SKM-1 (cell line): Measurements from ENCODE around the gene PADI3.
A peak's percentile ranks its signal among the peaks of the same experiment; 100 is the strongest.

Experiments
- DNase-seq: peaks from one replicate; lab custom pipeline; 2025; ENCODE audit not compliant: unreplicated experiment; lab: John Stamatoyannopoulos, UW

The PADI3 gene

DNA sequence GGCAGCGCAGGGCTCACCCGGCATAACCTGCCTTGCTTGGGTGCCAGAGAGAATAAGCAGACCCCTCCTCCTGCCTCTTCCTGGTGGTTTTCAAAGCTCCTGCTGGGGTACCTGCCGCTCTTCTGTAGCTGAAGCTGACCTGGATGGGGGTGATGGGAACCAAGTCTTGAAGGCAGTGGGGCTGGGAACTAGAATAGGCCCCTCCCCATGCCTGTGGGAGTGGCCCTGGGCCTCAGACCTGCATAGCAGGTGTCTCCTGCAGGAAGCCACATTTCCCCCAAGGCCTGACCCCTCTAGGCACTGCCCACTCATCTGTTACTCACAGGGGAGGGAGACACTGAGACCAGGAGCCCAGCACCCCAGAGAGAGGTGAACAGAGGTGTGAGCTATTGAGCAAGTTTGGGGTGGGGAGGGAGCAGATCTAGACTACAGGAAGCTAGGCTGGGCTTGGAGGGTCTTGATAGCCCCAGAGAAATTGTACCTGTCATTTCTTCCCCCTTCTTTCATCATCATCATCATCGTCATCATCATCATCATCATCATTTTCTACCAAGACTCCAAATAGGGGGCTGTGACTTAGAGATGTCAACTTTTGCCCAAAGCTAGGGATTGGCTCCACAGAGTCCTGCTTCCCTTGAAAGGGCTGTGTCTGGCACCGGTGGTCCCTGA is 33.9 kb upstream of the PADI3 start:
- no peak for DNase-seq

DNA sequence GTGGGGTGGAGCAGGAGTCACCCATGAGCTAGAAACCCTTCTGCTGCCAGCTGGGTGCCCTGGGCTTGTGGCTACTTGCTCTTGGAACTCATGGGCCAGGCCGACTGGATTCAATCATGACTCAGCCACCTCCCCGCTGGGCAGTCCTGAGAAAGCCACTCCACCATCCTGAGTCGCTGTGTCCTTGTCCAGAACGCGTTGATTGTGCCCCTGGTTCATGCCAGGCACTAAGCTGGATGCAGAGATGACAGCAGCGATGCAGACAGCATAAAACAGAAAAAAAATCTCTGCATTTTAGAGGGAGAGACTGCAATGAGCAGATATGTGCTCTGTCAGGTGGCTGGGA is 33.4 kb upstream of the PADI3 start:
- DNase-seq = no peak

DNA sequence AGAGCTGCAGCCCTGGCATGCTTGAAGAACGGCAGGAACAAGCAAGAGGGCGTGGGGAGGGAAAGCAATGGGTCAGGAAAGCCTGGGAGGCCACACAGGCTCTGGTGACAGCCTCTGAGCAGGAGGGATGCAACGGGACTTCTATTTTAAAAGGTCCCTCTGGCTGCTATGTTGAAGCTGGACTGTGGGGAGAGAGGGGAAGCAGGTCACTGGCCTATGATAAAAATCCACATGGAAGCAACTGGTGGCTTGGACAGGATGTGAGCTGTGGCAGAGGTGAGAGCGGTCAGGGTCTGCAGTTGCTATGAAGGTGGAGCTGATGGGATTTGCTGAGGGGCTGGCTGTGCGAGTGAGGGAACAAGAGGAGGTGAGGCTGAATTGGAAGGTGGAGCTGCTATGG is 32.8 kb upstream of the PADI3 start:
- no peak for DNase-seq

GRCh38 chr1:17217607-17218006 is 31.3 kb upstream of the PADI3 start:
- no peak for DNase-seq

DNA sequence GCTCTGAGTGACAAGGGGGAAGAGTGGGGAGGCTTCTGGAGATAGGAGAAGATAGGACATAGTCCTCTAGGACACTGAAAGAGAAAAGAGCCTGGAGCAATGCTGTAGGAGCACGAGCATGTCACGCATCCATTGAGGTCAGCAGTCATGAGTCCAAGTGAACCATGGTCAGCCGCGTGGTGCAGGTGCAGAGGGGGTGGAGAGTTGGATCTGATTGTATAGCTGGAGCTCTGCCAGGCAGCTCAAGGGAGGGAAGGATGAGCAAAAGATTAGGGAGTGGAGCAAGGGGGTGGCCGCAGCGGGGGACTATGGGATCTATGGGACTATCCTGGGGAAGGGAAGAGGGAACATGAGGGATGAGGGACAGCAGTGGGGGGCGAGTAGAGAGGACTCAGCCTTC is 30.0 kb upstream of the PADI3 start:
- no peak for DNase-seq

DNA sequence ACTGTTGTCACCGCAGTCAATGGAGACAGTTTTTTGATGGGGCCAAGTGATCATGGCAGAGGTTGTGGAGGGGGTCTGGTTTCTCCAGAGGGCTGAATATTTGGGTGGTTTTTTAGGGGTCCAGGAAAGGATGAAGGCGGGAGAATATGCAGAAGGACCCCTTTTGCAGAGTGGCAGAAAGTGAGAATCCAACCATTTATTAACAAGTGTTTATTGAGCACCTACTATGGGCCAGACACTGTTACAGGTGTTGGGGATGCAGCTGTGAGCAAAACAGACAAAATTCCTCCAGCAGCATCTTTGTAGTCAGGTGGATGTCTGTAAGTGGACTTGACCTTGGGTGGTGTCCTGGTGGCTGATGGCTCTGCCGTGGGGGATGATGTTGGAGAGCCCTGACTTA is 28.6 kb upstream of the PADI3 start:
- DNase-seq = no peak

- no peak for DNase-seq
These were observed 26.3 kb upstream of the PADI3 start for GRCh38 chr1:17222557-17222956.

GRCh38 chr1:17224434-17224833 is 24.5 kb upstream of the PADI3 start:
- DNase-seq = no peak

- DNase-seq = no peak
These were observed 23.8 kb upstream of the PADI3 start for GRCh38 chr1:17225140-17225539.

DNA sequence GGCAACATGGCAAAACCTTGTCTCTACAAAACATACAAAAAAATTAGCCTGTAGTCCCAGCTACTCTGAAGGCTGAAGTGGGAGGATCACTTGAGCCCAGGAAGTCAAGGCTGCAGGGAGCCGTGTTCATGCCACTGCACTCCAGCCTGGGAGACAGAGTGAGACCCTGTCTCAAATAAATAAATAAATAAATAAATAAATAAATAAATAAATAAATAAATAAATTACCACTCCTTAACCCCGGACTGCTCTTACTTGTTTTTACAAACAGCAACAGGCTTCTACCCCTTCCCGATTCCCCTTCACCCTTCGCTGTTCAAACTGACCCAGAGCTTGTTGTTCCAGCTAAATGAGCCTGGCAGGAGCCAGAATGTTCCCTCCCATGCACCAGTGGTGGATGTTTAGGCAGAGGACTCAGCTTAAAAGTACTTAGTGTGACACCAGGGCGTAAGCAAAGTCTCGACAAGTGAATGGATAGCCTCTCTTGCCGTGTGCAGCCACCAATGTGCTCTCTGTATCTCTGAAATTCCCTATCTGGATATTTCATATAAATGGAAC is 21.5 kb upstream of the PADI3 start:
- no peak for DNase-seq

DNA sequence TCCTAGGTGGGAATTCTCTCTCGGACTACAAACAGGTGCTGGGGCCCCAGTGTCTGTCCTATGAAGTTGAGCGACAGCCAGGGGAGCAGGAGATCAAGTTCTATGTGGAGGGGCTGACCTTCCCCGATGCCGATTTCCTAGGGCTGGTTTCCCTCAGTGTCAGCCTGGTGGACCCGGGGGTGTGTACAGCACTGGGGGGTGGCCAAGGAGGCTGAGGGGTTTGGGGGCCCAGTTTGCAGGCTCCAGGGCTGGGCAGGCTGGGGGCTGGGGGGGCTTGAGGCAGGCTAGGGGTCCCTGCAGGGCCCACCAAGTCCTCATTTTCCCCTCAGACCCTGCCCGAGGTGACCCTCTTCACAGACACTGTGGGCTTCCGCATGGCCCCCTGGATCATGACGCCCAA is 20.3 kb upstream of the PADI3 start:
- DNase-seq = no peak

- no peak for DNase-seq
These were observed 19.5 kb upstream of the PADI3 start for GRCh38 chr1:17229379-17229778.

DNA sequence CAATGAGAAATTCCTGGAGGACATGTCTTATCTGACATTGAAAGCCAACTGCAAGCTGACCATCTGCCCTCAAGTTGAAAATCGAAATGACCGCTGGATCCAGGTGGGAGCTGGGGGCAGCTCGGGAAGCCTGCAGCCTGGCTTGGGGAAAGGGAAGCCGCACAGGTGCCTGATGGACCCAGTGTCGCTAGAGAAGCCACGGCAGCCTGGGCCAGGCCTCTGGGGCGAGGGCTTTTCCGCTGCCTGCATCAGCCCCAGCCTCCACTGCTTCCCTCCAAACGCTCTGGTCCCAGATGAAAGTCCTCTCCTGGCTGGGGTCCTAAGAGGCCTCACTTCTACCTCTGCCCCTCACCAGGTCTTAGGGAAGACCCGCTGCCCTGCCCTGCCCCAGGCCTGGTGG is 18.8 kb upstream of the PADI3 start:
- no peak for DNase-seq

GRCh38 chr1:17230671-17231310 is 18.1 kb upstream of the PADI3 start:
- no peak for DNase-seq

DNA sequence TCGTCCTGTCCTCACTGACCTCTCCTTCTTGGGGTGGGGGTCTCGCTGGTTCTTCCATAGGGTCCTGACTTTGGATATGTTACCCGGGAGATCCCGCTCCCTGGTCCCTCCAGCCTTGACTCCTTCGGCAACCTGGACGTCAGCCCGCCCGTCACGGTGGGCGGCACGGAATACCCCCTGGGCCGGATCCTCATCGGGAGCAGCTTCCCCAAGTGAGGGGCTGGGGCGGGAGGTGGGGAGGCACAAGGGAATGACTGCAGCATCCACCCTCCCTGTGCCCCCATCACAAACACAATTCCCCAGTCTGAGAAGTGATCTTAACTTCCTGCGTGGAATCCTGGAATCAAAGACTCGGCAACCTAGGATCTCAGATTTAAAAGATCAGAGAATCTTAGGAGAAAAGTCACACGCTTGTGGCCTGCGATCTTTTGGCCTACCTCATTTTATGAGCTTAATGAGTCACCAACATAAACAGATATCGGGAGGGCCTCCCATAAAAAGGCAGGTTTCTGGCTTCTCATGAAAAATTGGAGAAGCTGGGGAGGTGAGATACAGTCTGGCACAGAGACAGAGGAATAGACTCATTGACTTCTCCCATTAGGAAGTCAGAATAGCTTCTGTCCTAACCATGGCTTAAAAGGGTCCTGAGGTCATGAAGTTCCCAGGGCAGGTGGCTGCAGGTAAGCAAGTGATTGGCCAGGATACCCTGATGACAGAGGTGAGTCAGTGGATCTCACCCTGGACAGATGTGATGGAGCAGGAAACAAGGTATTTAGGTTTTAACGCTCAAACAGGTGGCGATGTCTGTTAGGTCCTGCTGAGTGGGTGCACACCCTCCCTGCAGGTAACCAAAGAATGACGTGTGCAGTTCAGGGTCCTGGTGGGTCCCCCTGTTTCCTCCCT is 15.9 kb upstream of the PADI3 start:
- DNase-seq = no peak

DNA sequence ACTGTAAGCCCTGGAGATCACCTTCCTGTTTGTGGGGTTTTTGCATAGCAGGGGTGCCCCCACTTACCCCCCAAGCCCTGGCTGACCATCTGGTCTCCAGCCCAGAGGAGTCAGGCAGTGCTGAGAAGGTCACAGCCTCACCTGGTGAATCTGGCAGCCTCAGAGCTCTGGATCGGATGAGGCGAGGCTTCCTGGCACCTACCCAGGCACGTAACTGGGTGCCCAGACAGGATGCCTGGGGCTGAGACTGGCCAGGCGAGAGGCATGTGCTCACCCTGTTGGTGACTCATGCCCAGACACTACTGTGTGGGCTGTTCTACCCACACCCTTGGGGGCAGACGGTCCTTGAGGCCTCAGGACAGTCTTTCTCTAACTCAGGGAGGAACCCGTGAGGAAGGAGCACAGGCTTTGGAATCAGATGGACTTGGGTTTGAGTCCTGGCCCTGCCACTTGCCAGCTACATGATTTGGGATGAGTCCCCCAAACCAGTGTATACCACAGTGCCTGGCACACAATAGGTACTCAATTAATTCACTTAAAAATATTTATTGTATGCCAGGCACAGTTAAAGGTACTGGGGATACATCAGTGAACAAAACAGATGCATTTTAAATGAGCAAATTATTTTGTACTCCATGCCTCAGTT is 15.1 kb upstream of the PADI3 start:
- no peak for DNase-seq

DNA sequence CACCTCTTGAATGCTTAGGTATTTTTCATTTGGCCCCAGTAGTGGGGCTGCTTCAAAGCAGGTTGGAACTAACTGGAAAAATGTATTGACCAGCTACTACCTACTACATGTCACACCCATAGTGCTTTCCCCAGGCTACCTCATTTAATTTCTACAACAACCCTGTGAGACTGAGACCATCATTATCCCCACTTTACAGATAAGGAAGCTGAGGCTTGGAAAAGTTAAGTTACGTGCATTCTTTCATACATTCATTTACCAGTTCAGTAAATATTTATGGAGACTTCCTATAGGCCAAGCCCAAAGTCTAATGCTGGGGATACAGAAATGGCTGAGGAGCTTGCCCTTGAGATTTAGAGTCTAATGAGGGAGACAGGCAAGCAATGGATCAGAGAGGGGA is 14.5 kb upstream of the PADI3 start:
- no peak for DNase-seq

GRCh38 chr1:17235135-17235885 is 13.6 kb upstream of the PADI3 start:
- DNase-seq = no peak

GRCh38 chr1:17236779-17237560 is 11.9 kb upstream of the PADI3 start:
- DNase-seq = peak; percentile 51

DNA sequence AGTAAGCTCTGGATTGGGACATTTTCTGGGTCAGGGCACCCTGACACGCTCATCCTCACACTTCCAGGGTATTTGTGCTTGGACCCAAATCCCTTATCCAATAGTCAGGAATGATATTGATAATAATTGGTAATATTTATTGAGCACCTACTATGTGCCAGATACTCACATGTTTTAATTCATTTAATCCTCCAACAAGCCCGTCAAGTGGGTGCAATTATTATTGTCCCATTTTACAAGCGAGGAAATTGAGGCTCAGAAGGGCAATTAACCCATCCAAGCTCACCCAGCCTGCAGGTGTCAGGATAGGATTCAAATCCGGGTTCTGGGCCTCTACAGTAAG is 11.4 kb upstream of the PADI3 start:
- DNase-seq = no peak
